BE2C (cell line): ENCODE measurements around the gene ZCCHC8.
A peak's percentile ranks its signal among the peaks of the same experiment; 100 is the strongest.

Experiments used
- DNase-seq: peaks from one replicate; pipeline ENCODE4 v3.0.0-alpha.2; 2020
- H3K27me3 ChIP-seq: fragments of 250-450 bp; sonication (Bioruptor Pico); 2 replicates; pipeline ENCODE4 v1.5.1; 2020; ENCODE audit warnings: mild to moderate bottlenecking
- H3K36me3 ChIP-seq: fragments of 250-450 bp; sonication (Bioruptor Pico); 2 replicates; pipeline ENCODE4 v1.5.1; 2020; ENCODE audit warnings: mild to moderate bottlenecking
- H3K4me1 ChIP-seq: fragments of 250-450 bp; sonication (Bioruptor Pico); 2 replicates; pipeline ENCODE4 v1.5.1; 2020
- H3K4me3 ChIP-seq: 2 replicates; pipeline ENCODE4 v1.5.1; 2011; ENCODE audit warnings: low read depth, low read length
- H3K9me3 ChIP-seq: fragments of 250-450 bp; sonication (Bioruptor Pico); 2 replicates; pipeline ENCODE4 v1.5.1; 2020
- CTCF ChIP-seq: IDR thresholded peaks from 2 replicates; pipeline ENCODE4 v1.5.1; 2012; ENCODE audit warnings: mild to moderate bottlenecking, low read depth, low read length

Gene ZCCHC8

GRCh38 chr12:122505419-122506051 lies 4.8 kb upstream of the ZCCHC8 start:
- no peak for DNase-seq
- no peak for TF ChIP-seq CTCF
- H3K4me1 ChIP-seq = no peaks in the 10 kb centered on the region
- H3K9me3 ChIP-seq = no peaks in the 10 kb centered on the region
- H3K27me3 ChIP-seq = no peaks in the 10 kb centered on the region
- peaks cover 76% of the 10 kb centered on the region for H3K36me3 ChIP-seq
- no peak overlapping the region for H3K4me3 ChIP-seq

GRCh38 chr12:122503783-122504590 lies 3.3 kb upstream of the ZCCHC8 start:
- Histone ChIP-seq H3K9me3 (no peaks in the 10 kb centered on the region), H3K27me3 (no peaks in the 10 kb centered on the region), H3K4me3 (no peak overlapping the region), H3K4me1 (no peaks in the 10 kb centered on the region), H3K36me3 (peaks cover 60% of the 10 kb centered on the region)
- DNase-seq = no peak
- no peak for TF ChIP-seq CTCF

- DNase-seq = no peak
- no peaks in the 10 kb centered on the region for H3K27me3 ChIP-seq
- TF ChIP-seq CTCF = no peak
- no peaks in the 10 kb centered on the region for H3K9me3 ChIP-seq
- H3K4me3 ChIP-seq = no peak overlapping the region
- no peaks in the 10 kb centered on the region for H3K4me1 ChIP-seq
- H3K36me3 ChIP-seq = peaks cover 53% of the 10 kb centered on the region
Observed at GRCh38 chr12:122503147-122503751, 2.5 kb upstream of the ZCCHC8 start.

- H3K4me3 ChIP-seq = peak overlapping the region; percentile 77
- no peaks in the 10 kb centered on the region for H3K9me3 ChIP-seq
- H3K27me3 ChIP-seq = no peaks in the 10 kb centered on the region
- peaks cover 39% of the 10 kb centered on the region for H3K36me3 ChIP-seq
- DNase-seq = no peak
- no peaks in the 10 kb centered on the region for H3K4me1 ChIP-seq
- TF ChIP-seq CTCF = no peak
Observed at GRCh38 chr12:122501489-122501989, 807 bp upstream of the ZCCHC8 start.

- no peaks in the 10 kb centered on the region for H3K9me3 ChIP-seq
- DNase-seq = peak; percentile 50
- no peak for TF ChIP-seq CTCF
- H3K4me1 ChIP-seq = no peaks in the 10 kb centered on the region
- peak overlapping the region; percentile 77 for H3K4me3 ChIP-seq
- no peaks in the 10 kb centered on the region for H3K27me3 ChIP-seq
- peaks cover 28% of the 10 kb centered on the region for H3K36me3 ChIP-seq
Observed at GRCh38 chr12:122499991-122500684, 594 bp downstream of the ZCCHC8 start.
